ENCODE measurements around the gene ZYG11A. TPM values are rescaled to one million over a fixed set of nuclear protein-coding genes. Genes with fewer than 3 reads are reported as not detected.

Gene ZYG11A
- total RNA-seq, 1 experiment from 2014 or later, result 6.8 TPM

DNA sequence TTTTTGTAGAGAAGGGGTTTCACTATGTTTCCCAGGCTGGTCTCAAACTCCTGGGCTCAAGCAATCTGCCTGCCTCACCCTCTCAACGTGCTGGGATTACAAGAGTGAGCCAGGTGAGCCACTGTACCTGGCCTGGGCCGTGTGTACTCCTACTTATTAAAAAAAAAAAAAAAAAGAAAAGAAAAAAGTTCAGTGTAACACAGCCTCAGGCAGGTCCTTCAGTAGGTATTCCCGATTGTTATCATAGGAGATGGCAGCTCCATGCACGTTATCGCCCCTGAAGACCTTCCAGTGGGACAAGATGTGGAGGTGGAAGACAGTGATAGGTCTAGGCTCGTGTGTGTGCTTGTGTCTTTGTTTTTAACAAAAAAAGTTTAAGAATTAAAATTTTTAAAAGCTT is 75.6 kb downstream of the ZYG11A start:
- DNase-seq, result no peak
- no peak overlapping the region for H3K4me3 ChIP-seq (ENCODE audit: insufficient read depth, low read depth, low read length)

GRCh38 chr1:52919051-52919722 is 76.6 kb downstream of the ZYG11A start:
- no peaks in the 10 kb centered on the region for H3K36me3 ChIP-seq (replicated peaks; ENCODE audit: control insufficient read depth, insufficient read depth, low read length)
- peaks cover 28% of the 10 kb centered on the region for H3K27me3 ChIP-seq (ENCODE audit: control insufficient read depth, insufficient read depth, low read length)
- no peak overlapping the region for H3K4me3 ChIP-seq (ENCODE audit: insufficient read depth, low read depth, low read length)
- DNase-seq, result no peak

More for the DNA sequence above, 75.6 kb downstream of the ZYG11A start:
- H3K27me3 ChIP-seq (ENCODE audit: control insufficient read depth, insufficient read depth, low read length), result peaks cover 28% of the 10 kb centered on the region
- H3K36me3 ChIP-seq (replicated peaks; ENCODE audit: control insufficient read depth, insufficient read depth, low read length), result no peaks in the 10 kb centered on the region

DNA sequence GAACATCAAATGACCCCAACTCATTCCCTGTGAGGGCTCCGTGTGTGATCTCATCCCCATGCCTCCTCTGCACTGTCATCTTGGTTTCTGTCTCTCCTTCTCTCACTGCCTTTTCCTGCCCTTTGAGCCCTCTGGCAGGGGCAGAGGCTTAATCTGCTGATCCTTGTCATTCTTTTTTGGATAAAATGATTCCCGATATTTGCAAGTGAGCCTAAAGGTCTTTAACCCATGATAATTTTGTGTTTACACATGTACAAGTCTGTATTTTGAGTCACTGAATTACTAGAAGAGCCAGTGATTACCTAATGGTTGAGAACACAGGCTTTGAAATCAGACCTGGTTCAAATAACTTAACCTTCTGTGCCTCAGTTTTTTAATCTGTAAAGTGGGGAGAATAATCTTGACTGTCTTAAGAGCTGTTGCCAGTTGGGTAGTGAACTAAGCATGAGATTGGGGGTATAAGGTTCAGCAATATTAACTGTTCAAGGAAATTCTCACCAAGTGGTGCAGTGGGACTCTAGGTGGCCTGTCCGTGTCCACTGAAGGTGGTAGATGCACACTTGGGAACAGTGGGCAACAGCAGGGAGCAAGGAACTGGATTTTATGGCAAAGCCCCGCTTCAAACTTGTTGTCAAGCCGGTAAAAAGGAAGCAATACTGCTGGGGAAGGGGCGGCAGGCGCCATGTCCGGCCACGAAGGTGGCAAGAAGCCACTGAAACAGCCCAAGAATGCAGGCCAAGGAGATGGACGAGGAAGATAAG is 77.3 kb downstream of the ZYG11A start:
- no peak for DNase-seq
- no peak overlapping the region for H3K4me3 ChIP-seq (ENCODE audit: insufficient read depth, low read depth, low read length)

DNA sequence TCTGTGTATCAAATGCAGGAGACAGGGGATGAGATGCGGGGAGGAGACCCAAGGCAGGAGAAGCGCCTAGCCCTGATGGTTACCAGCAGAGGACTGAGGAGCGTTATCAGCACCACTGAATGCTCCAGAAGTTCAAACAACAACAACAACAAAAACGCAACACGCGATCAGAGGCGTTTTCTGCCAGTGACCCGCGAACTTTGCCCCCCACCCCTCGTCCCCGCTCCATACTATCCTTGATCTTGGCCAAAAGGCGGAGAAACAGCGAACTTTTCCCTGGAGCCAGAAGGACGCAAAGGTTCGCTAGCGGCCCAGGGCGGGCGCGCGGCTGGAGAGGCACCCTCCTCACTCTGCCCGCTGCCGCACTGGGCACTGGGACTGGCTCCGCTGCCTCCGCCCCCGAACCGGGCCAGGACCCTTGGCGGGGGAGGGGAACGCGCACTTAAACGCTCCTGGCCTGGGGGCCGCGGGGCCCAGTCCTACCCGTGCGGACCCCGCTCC is 78.3 kb downstream of the ZYG11A start:
- Histone ChIP-seq H3K36me3 (replicated peaks; ENCODE audit: control insufficient read depth, insufficient read depth, low read length) (no peaks in the 10 kb centered on the region), H3K27me3 (ENCODE audit: control insufficient read depth, insufficient read depth, low read length) (peaks cover 30% of the 10 kb centered on the region), H3K4me3 (ENCODE audit: insufficient read depth, low read depth, low read length) (peak overlapping the region; percentile 66)
- DNase-seq, result peak; percentile 78

More for the DNA sequence above, 77.3 kb downstream of the ZYG11A start:
- Histone ChIP-seq H3K36me3 (replicated peaks; ENCODE audit: control insufficient read depth, insufficient read depth, low read length) (no peaks in the 10 kb centered on the region), H3K27me3 (ENCODE audit: control insufficient read depth, insufficient read depth, low read length) (peaks cover 28% of the 10 kb centered on the region)

DNA sequence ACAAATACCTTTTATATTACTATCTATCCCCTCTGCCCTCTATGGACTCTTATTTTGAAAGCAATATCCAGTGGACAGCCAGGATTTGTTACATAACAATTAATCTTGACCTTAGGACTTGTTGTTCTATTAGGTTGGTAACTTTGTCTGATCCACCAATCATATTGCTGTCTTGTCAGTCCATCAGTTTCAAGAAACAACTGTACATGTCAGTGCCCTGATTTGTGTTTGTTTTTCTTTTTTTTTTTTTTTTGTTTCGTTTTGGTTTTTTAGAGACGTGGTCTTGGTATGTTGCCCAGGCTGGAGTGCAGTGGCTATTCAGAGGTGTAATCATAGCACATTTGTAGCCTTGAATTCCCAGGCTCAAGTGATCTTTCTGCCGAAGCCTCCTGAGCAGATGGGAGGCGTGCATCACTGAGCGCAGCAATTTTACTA is 83.0 kb downstream of the ZYG11A start:
- no peak for DNase-seq
- Histone ChIP-seq H3K27me3 (ENCODE audit: control insufficient read depth, insufficient read depth, low read length) (peaks cover 48% of the 10 kb centered on the region), H3K4me3 (ENCODE audit: insufficient read depth, low read depth, low read length) (no peak overlapping the region), H3K36me3 (replicated peaks; ENCODE audit: control insufficient read depth, insufficient read depth, low read length) (no peaks in the 10 kb centered on the region)

GRCh38 chr1:52926864-52927211 is 84.3 kb downstream of the ZYG11A start:
- Histone ChIP-seq H3K27me3 (ENCODE audit: control insufficient read depth, insufficient read depth, low read length) (peaks cover 36% of the 10 kb centered on the region), H3K4me3 (ENCODE audit: insufficient read depth, low read depth, low read length) (peak overlapping the region; percentile 74), H3K36me3 (replicated peaks; ENCODE audit: control insufficient read depth, insufficient read depth, low read length) (no peaks in the 10 kb centered on the region)
- no peak for DNase-seq

DNA sequence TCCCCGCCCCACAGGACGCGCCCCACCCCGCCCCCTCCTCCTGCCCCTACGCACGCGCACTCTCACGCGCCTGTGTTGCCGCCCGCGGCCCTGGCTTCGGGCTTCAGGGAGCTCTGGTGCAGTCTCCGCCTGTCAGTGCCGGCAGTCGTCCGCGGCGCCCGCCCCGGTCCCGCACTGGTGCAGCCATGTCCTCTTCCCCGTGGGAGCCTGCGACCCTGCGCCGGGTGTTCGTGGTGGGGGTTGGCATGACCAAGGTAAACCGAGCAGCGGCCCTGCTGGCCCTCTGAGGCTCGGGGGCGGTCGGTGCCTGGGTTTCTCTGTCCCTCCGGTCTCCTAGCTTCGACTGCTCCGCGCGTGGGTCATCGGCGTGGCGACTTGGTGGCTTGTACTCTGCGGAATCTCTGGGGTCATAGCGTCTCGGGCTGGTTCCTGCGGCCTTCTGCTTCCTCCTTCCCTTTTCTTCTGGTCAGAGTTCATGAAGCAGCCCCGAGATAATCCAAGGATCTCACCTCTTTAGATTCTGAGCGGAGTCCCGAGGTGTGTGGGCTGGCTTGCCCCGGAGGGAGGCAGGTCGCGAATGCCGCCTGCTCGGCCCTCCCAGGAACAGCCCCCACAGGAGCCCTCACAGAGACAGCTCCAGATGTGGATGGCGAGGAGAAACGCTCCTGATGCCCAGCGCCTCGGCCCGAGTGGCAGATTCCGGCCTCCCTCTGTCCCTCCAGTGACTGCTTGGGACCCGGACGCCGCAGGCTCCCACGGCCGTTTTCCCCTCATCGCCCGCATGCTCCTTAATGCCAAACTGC is 84.9 kb downstream of the ZYG11A start, which contains the start of gene SCP2:
SCP2 (plus strand) TSS at position 65 of the 803 bp plus-strand sequence; CDS start at position 186, 121 bp downstream.
- Histone ChIP-seq H3K4me3 (ENCODE audit: insufficient read depth, low read depth, low read length) (peak within 1 kb of the TSS; percentile 74), H3K36me3 (replicated peaks; ENCODE audit: control insufficient read depth, insufficient read depth, low read length) (no peaks in the 10 kb centered on the region), H3K27me3 (ENCODE audit: control insufficient read depth, insufficient read depth, low read length) (peaks cover 33% of the 10 kb centered on the region)
- DNase-seq, result peak; percentile 96

GRCh38 chr1:52928015-52928404 is 85.5 kb downstream of the ZYG11A start:
- H3K4me3 ChIP-seq (ENCODE audit: insufficient read depth, low read depth, low read length), result peak overlapping the region; percentile 74
- no peaks in the 10 kb centered on the region for H3K36me3 ChIP-seq (replicated peaks; ENCODE audit: control insufficient read depth, insufficient read depth, low read length)
- peaks cover 31% of the 10 kb centered on the region for H3K27me3 ChIP-seq (ENCODE audit: control insufficient read depth, insufficient read depth, low read length)
- DNase-seq, result peak; percentile 58

DNA sequence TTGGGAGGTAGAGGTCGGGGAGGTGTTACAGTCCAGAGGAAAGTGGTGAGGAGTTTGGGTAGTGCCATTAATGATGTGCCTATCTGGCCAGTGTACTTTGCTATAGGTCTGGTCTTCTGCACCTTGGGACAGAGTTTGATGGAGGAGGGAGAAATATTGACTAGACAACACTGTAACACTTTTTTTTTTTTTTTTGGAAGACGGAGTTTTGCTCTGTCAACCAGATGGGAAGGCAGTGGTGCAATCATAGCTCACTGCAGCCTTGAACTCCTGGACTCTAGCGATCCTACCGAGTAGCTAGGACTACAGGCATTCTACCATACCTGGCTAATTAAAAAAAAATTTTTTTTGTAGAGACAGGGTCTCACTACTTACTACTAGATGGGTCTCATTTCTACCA is 86.5 kb downstream of the ZYG11A start:
- H3K36me3 ChIP-seq (replicated peaks; ENCODE audit: control insufficient read depth, insufficient read depth, low read length), result no peaks in the 10 kb centered on the region
- H3K27me3 ChIP-seq (ENCODE audit: control insufficient read depth, insufficient read depth, low read length), result peaks cover 31% of the 10 kb centered on the region

DNA sequence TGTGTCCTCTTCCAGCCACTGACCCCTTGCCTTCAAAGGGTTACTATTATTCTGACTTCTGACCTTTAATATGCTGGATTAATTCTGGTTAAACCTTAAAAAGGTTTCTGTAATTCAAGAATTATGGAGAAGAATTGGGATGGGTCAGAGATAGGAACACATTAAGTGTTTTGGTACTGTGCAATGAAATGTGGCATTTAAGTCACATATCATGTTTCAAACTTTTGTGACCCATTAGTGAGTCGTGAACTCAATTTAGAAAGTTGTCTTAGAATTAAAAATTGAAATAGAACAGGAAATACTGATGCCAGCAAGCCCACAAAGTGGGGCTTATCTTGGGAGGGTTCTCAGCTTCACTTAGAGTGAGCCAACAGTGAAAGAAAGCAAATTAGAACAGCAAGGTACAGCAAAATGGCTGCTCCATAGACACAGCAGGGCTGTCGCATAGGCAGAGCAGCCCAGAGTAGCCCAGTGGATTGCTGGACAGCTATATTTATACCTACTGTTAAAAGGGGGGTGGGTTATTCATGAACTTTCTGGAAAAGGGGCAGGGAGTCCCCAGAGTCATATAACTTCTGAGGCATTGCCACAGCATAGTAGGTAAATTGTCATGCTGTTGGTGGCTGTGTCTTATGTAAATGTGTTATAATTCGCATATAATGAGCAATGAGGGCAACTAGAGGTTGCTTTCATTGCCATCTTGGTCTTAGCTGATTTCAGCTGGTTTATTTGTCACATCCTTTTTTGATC is 95.0 kb downstream of the ZYG11A start:
- H3K4me3 ChIP-seq (ENCODE audit: insufficient read depth, low read depth, low read length), result no peak overlapping the region

More for the DNA sequence above, 86.5 kb downstream of the ZYG11A start:
- no peak for DNase-seq
- H3K4me3 ChIP-seq (ENCODE audit: insufficient read depth, low read depth, low read length), result no peak overlapping the region

DNA sequence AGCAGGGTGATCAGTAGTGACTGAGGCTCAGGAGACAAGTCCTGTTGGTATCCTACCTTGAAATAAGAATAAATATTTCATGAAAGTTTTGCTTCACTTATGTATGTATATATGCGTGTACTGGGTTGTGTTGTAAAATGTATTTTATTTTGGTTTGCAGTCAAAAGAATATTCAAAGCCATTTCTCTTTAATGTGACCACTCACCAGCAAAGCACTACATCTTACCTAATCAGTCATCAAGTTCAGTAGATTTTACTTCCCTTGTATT is 95.6 kb downstream of the ZYG11A start:
- H3K4me3 ChIP-seq (ENCODE audit: insufficient read depth, low read depth, low read length), result no peak overlapping the region
- no peaks in the 10 kb centered on the region; the same call in 1 of the 2 replicates for H3K27me3 ChIP-seq (ENCODE audit: control insufficient read depth, insufficient read depth, low read length)
- DNase-seq, result no peak
- H3K36me3 ChIP-seq (replicated peaks; ENCODE audit: control insufficient read depth, insufficient read depth, low read length), result no peaks in the 10 kb centered on the region

More for the DNA sequence above, 95.0 kb downstream of the ZYG11A start:
- Histone ChIP-seq H3K27me3 (ENCODE audit: control insufficient read depth, insufficient read depth, low read length) (no peaks in the 10 kb centered on the region; the same call in 1 of the 2 replicates), H3K36me3 (replicated peaks; ENCODE audit: control insufficient read depth, insufficient read depth, low read length) (no peaks in the 10 kb centered on the region)
- DNase-seq, result no peak

DNA sequence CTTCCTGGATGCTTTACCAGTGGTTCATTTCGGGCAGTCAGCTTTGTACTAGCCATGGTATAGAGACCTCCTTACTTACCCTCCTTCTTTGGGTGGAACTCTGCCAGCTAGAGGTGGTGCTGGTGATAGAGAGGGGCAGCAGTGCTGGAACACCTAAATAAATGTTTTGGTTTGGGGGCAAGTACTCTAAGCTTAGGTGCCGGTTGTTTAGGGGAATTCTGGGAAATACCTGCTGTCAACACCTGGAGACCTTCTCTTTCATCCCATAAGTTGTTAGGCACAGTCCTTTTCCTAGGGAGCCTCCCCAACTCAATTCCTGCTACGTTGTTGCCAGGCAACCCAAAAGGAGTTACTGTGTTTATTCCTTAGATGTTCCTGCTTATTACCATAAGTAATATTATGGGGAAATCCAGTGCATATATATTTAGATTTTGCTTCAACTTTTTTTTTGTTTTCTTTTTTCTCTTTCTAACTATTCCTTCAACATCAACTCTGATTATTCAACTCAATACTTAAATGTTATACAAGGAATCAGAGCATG is 101.4 kb downstream of the ZYG11A start:
- no peak for DNase-seq

GRCh38 chr1:52944566-52944965 is 102.0 kb downstream of the ZYG11A start:
- H3K4me3 ChIP-seq (ENCODE audit: insufficient read depth, low read depth, low read length), result no peak overlapping the region
- DNase-seq, result no peak
- no peaks in the 10 kb centered on the region for H3K27me3 ChIP-seq (ENCODE audit: control insufficient read depth, insufficient read depth, low read length)
- H3K36me3 ChIP-seq (replicated peaks; ENCODE audit: control insufficient read depth, insufficient read depth, low read length), result no peaks in the 10 kb centered on the region

More for the DNA sequence above, 101.4 kb downstream of the ZYG11A start:
- Histone ChIP-seq H3K4me3 (ENCODE audit: insufficient read depth, low read depth, low read length) (no peak overlapping the region), H3K27me3 (ENCODE audit: control insufficient read depth, insufficient read depth, low read length) (no peaks in the 10 kb centered on the region), H3K36me3 (replicated peaks; ENCODE audit: control insufficient read depth, insufficient read depth, low read length) (no peaks in the 10 kb centered on the region)
